Keratinocyte (primary cell): ENCODE results near the gene CDH18. TPM values are rescaled to one million over a fixed set of nuclear protein-coding genes. Genes with fewer than 3 reads are reported as not detected.

Experiments
- DNase-seq: peaks from one replicate; pipeline ENCODE4 v3.0.0-alpha.2; 2011; ENCODE audit warnings: low read depth, missing footprints, low spot score
- FAIRE-seq: peaks from 2 replicates; lab custom pipeline; 2011; peaks lifted over from hg19 to GRCh38; lab: Jason Lieb, UNC
- H2AFZ ChIP-seq: 2 replicates; pipeline ENCODE4 v1.6.0; 2012; ENCODE audit warnings: low read length, control low read depth, inconsistent platforms; ENCODE audit not compliant: control insufficient read depth
- H3K27ac ChIP-seq: 2 replicates; pipeline ENCODE4 v1.5.1; 2011; ENCODE audit warnings: low read length; ENCODE audit not compliant: control insufficient read depth, insufficient read depth
- H3K27me3 ChIP-seq: 3 replicates; pipeline ENCODE4 v1.6.0; 2011; ENCODE audit warnings: low read length; ENCODE audit not compliant: control insufficient read depth, insufficient read depth; ENCODE audit errors: extremely low read depth
- H3K36me3 ChIP-seq, 2 experiments: 2 replicates in 1 of 2; 3 replicates in 1 of 2; pipeline ENCODE4 v1.5.1; 2011; ENCODE audit warnings: low read length in 2 of 2, mild to moderate bottlenecking in 1 of 2; ENCODE audit not compliant: control insufficient read depth in 2 of 2, insufficient read depth in 2 of 2; ENCODE audit errors: extremely low read depth in 1 of 2
- H3K4me1 ChIP-seq: 3 replicates; pipeline ENCODE4 v1.5.1; 2011; ENCODE audit warnings: low read length; ENCODE audit not compliant: control insufficient read depth, insufficient read depth; ENCODE audit errors: extremely low read depth
- H3K4me2 ChIP-seq: 3 replicates; pipeline ENCODE4 v1.6.0; 2011; ENCODE audit warnings: low read depth, low read length; ENCODE audit not compliant: control insufficient read depth, insufficient read depth; ENCODE audit errors: extremely low read depth
- H3K4me3 ChIP-seq, 3 experiments: fragments of 200-600 bp in 1 of 3; sonication (generic) in 1 of 3; 2 replicates in 2 of 3; 3 replicates in 1 of 3; pipeline ENCODE4 v1.5.1; 2011 to 2016; ENCODE audit warnings: low read length in 3 of 3, mild to moderate bottlenecking in 3 of 3, control low read depth in 2 of 3, inconsistent platforms in 1 of 3, low read depth in 1 of 3, mixed read lengths in 1 of 3, mixed run types in 1 of 3, moderate library complexity in 1 of 3; ENCODE audit not compliant: control insufficient read depth in 2 of 3, insufficient read depth in 2 of 3; ENCODE audit errors: extremely low read depth in 1 of 3
- H3K79me2 ChIP-seq: 2 replicates; pipeline ENCODE4 v1.6.0; 2012; ENCODE audit warnings: low read length; ENCODE audit not compliant: control insufficient read depth, insufficient read depth
- H3K9ac ChIP-seq: 3 replicates; pipeline ENCODE4 v1.6.0; 2011; ENCODE audit warnings: low read length; ENCODE audit not compliant: control insufficient read depth, insufficient read depth; ENCODE audit errors: extremely low read depth
- H3K9me1 ChIP-seq: 3 replicates; pipeline ENCODE4 v1.6.0; 2011; ENCODE audit warnings: low read length; ENCODE audit not compliant: control insufficient read depth, insufficient read depth; ENCODE audit errors: extremely low read depth
- H3K9me3 ChIP-seq: 2 replicates; pipeline ENCODE4 v1.5.1; 2012; ENCODE audit warnings: low read depth, low read length; ENCODE audit not compliant: control insufficient read depth
- H4K20me1 ChIP-seq: 3 replicates; pipeline ENCODE4 v1.6.0; 2011; ENCODE audit warnings: low read length; ENCODE audit not compliant: control insufficient read depth, insufficient read depth; ENCODE audit errors: extremely low read depth
- EZH2 ChIP-seq: IDR thresholded peaks from one replicate; pipeline ENCODE4 v1.6.1; 2012; ENCODE audit warnings: inconsistent platforms, mild to moderate bottlenecking, low read length, moderate library complexity
- dilution Hi-C: fragments of 300-500 bp; cut with MboI; formaldehyde crosslinking; loops from one replicate; pipeline ENCODE4 v1.7.0; 2020; ENCODE audit warnings: low sequenced_read_pairs; ENCODE audit not compliant: extremely low pct_ligation_motif_present
- polyA plus RNA-seq, 5 experiments: library from polyadenylated mRNA; depleted of rRNA in 3 of 5; stranded (reverse) in 3 of 5; stranded (forward) in 1 of 5; unstranded in 1 of 5; fragments of >200 nt; gene quantifications; 1 replicate in 1 of 5; 2 replicates in 3 of 5; 3 replicates in 1 of 5; pipeline versions ENCODE4 v1.2.1 to v1.2.3, GENCODE V29; 2011 to 2012; ENCODE audit warnings: missing spikeins in 2 of 5, low read depth in 1 of 5, low replicate concordance in 1 of 5
- TF ChIP-seq, protein P1 (sequence below), 3 experiments: IDR thresholded peaks in 1 of 3; conservative IDR thresholded peaks in 1 of 3; optimal IDR thresholded peaks in 1 of 3; 2 replicates in 2 of 3; 3 replicates in 1 of 3; pipeline versions ENCODE3 to v1.5.1; 2011; ENCODE audit warnings: low read length in 3 of 3, mild to moderate bottlenecking in 3 of 3, moderate library complexity in 2 of 3, control low read depth in 1 of 3, inconsistent platforms in 1 of 3; ENCODE audit not compliant: insufficient read depth in 2 of 3; ENCODE audit errors: extremely low read depth in 1 of 3

The CDH18 gene
- polyA plus RNA-seq, 1 donor (not counting 4 experiments of a cell fraction or from before 2014, with no cell fraction given) = 0.41 TPM

DNA sequence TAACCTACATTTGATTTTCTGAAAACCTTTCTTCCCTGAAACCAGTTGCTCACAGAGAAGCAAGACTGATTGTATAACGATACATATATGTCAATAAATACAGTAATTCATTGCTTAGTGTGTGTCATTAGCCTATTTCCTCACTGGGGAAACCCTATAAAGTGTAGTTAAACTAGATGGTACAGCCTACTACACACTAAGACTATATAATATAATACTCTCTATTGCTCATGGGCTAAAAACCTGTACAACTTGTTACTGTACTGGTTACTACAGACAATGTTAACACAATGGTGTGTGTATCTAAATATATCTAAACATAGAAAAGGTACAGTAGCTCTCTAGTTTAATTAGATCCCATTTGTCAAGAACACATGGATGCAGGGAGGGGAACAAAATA is 181.2 kb downstream of the CDH18 start:
- H2AFZ ChIP-seq = no peak overlapping the region
- dilution Hi-C loops = no loop called here
- H3K9me1 ChIP-seq = no peaks in the 10 kb centered on the region
- H3K9me3 ChIP-seq = no peaks in the 10 kb centered on the region
- H3K9ac ChIP-seq = no peak overlapping the region
- DNase-seq = no peak
- TF ChIP-seq, protein P1, sequence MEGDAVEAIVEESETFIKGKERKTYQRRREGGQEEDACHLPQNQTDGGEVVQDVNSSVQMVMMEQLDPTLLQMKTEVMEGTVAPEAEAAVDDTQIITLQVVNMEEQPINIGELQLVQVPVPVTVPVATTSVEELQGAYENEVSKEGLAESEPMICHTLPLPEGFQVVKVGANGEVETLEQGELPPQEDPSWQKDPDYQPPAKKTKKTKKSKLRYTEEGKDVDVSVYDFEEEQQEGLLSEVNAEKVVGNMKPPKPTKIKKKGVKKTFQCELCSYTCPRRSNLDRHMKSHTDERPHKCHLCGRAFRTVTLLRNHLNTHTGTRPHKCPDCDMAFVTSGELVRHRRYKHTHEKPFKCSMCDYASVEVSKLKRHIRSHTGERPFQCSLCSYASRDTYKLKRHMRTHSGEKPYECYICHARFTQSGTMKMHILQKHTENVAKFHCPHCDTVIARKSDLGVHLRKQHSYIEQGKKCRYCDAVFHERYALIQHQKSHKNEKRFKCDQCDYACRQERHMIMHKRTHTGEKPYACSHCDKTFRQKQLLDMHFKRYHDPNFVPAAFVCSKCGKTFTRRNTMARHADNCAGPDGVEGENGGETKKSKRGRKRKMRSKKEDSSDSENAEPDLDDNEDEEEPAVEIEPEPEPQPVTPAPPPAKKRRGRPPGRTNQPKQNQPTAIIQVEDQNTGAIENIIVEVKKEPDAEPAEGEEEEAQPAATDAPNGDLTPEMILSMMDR (optimal IDR thresholded peaks at IDR 0.05 in 1 of 3, IDR thresholded peaks at IDR 0.05 in 1 of 3, conservative IDR thresholded peaks at IDR 0.05 in 1 of 3; ENCODE audit: extremely low read depth in 1 of 3, insufficient read depth in 2 of 3, low read length in 3 of 3) = no peak
- TF ChIP-seq EZH2 = no peak
- H3K79me2 ChIP-seq = no peaks in the 10 kb centered on the region
- no peaks in the 10 kb centered on the region for H3K36me3 ChIP-seq
- no peaks in the 10 kb centered on the region for H3K4me1 ChIP-seq
- H3K27me3 ChIP-seq = no peaks in the 10 kb centered on the region
- H3K4me3 ChIP-seq = no peak overlapping the region
- no peak overlapping the region for H3K27ac ChIP-seq
- no peak overlapping the region for H3K4me2 ChIP-seq
- no peak for FAIRE-seq
- no peaks in the 10 kb centered on the region for H4K20me1 ChIP-seq

DNA sequence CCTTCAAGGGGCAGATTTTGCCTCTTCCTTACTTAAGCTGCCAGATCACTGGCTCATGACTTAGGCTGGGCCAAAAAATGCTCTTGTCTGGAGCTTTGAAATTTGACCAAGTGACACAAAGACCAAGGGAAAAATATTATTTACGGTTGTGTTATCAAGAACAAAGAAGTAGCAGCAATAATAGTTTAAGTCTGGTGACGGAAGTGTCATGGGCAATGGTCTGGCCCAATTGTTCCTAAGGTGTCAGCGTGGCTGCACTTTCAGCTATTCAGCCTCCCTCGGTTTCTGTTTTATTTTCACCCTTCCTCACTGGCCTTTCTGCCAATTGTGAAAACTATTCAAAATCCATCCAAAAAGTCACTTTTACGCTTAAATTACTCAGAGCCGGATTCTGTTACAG is 185.3 kb downstream of the CDH18 start:
- DNase-seq (no peak), FAIRE-seq (no peak)
- no peaks in the 10 kb centered on the region for H3K79me2 ChIP-seq
- no peaks in the 10 kb centered on the region for H3K4me1 ChIP-seq
- no peaks in the 10 kb centered on the region for H3K27me3 ChIP-seq
- H3K27ac ChIP-seq = no peak overlapping the region
- no peak overlapping the region for H3K4me3 ChIP-seq
- H4K20me1 ChIP-seq = no peaks in the 10 kb centered on the region
- H3K4me2 ChIP-seq = no peak overlapping the region
- dilution Hi-C loops = no loop called here
- no peak overlapping the region for H2AFZ ChIP-seq
- H3K9ac ChIP-seq = no peak overlapping the region
- no peaks in the 10 kb centered on the region for H3K9me1 ChIP-seq
- no peaks in the 10 kb centered on the region for H3K36me3 ChIP-seq
- TF ChIP-seq, protein P1 (optimal IDR thresholded peaks at IDR 0.05 in 1 of 3, IDR thresholded peaks at IDR 0.05 in 1 of 3, conservative IDR thresholded peaks at IDR 0.05 in 1 of 3; ENCODE audit: extremely low read depth in 1 of 3, insufficient read depth in 2 of 3, low read length in 3 of 3) = no peak
- TF ChIP-seq EZH2 = no peak
- no peaks in the 10 kb centered on the region for H3K9me3 ChIP-seq
